NCI-H460 (cell line): Measurements from ENCODE around the gene SYNPO. TPM values are rescaled to one million over a fixed set of nuclear protein-coding genes. Genes with fewer than 3 reads are reported as not detected.
A peak's percentile ranks its signal among the peaks of the same experiment; 100 is the strongest.

Source experiments
- DNase-seq: peaks from one replicate; pipeline ENCODE4 v3.0.0-alpha.2; 2016; ENCODE audit warnings: low read depth; ENCODE audit errors: extremely low read depth
- total RNA-seq: library from RNA; depleted of rRNA; stranded (reverse); fragments of >200 nt; shearing (Covaris generic); gene quantifications from 2 replicates; pipeline ENCODE4 v1.2.3, GENCODE V29; 2014

Gene SYNPO
- total RNA-seq, 1 experiment from 2014 or later = 11.0 TPM

DNA sequence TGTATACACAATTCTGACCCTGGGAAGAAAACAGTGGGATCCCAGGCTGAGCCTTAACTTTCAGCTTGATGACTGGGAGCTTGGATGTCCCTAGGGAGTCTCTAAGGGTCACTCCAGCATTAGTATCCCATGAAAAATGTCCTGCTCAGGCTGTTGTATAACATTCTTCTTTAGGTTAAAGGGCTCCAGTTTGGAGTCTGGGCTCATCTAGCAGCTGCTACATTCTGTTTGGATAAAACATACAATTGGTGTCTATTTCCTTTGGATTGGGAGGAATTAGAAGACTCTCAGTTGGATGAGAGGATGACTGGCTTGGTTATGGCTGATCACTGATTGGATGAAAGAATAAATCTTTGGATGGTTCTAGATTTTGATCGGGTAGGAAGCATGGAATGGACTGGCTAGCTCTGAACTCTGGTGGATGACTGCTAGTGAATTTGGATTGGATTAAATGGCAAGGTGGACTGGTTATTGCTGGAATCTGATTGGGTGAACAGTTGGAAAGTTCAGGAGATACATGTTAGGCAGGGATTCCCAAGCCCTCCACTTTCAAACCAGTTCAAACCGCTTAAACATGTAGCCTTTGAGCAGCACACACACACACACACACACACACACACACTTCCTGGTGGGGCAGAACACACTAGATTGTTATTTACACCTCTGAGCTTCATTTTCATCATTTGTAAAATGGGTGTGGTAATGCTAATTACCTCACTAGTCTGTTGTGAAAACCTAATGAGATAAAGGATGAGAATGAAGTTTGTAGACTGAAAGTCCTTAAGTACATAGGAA, 13.5 kb downstream of the SYNPO start:
- DNase-seq = no peak

GRCh38 chr5:150655221-150655620, 14.8 kb downstream of the SYNPO start:
- DNase-seq = no peak

DNA sequence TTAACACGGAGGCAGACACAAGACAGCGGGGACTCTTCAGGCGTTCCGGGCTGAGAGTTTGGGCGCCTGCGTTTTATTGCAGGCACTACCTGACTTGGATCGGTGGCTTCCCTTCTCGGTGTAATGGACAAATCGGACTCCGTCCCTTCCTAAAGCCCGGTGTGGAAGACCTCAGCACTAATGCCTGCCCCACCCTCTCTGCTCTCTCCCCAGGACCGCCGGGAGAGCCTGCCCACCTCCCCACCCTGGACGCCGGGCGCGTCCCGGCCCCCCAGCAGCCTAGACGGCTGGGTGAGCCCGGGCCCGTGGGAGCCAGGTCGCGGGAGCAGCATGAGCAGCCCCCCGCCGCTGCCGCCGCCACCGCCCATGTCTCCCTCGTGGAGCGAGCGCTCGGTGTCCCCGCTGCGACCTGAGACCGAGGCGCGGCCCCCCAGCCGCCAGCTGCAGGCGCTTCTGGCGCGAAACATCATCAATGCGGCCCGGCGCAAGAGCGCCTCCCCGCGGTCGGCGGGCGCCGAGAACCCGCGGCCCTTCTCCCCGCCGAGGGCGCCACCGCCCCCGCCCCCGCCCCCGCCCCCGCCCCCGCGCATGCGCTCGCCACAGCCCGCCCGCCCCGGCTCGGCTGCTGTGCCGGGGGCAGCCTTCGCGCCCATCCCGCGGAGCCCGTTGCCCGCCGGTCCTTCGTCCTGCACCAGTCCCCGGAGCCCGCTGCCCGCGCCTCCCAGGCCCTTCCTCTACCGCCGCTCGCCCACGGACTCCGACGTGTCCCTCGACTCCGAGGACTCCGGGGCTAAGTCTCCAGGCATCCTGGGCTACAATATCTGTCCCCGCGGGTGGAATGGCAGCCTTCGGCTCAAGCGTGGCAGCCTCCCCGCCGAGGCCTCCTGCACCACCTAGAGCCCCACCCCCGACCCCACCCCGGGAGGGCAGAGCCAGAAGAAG, 16.0 kb downstream of the SYNPO start:
- DNase-seq = peak; percentile 60

DNA sequence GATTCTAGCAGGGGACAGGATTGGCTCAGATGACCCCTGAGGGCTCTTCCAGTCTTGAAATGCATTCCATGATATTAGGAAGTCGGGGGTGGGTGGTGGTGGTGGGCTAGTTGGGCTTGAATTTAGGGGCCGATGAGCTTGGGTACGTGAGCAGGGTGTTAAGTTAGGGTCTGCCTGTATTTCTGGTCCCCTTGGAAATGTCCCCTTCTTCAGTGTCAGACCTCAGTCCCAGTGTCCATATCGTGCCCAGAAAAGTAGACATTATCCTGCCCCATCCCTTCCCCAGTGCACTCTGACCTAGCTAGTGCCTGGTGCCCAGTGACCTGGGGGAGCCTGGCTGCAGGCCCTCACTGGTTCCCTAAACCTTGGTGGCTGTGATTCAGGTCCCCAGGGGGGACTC, 17.7 kb downstream of the SYNPO start:
- DNase-seq = no peak

DNA sequence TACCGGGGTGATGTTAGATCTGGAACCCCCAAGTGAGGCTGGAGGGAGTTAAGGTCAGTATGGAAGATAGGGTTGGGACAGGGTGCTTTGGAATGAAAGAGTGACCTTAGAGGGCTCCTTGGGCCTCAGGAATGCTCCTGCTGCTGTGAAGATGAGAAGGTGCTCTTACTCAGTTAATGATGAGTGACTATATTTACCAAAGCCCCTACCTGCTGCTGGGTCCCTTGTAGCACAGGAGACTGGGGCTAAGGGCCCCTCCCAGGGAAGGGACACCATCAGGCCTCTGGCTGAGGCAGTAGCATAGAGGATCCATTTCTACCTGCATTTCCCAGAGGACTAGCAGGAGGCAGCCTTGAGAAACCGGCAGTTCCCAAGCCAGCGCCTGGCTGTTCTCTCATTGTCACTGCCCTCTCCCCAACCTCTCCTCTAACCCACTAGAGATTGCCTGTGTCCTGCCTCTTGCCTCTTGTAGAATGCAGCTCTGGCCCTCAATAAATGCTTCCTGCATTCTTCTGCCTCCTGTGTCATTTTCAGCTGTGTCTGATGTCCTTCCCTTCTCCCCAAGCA, 18.3 kb downstream of the SYNPO start:
- no peak for DNase-seq

DNA sequence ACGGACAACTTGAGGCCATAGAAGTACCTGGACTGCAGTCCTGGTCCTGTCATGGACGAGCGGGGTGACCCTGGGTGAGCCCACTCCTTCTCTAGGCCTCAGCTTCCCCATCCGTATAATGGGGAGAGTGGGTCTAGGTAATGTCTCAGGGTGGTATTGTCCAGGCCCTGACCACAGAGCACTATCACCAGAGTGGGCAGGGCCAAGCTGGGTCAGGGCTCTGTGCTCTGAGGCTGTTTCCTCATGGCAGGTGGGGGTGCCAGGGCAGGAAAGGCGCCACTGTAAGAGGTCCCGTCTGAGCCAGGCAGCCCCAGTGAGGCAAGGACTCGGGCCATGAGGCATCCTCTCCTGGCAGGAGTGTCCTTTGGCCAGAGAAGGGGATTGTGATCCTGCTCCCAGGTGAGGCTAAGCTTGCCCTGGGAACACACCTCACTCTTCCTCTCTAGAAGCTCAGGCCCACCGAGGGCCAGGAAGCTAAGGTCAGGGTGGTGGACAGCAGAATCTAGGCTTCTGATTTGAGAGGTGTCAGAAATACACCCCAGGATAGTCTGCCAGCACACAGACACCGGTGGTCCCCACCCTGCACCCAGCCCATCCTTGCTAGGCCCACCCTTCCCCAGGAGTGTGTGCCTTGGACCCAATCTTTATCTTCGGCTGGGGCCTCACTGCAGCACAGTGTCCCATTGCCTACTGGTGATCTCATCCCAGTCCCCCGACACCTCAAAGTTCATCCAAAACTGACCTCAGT, 19.1 kb downstream of the SYNPO start:
- no peak for DNase-seq

DNA sequence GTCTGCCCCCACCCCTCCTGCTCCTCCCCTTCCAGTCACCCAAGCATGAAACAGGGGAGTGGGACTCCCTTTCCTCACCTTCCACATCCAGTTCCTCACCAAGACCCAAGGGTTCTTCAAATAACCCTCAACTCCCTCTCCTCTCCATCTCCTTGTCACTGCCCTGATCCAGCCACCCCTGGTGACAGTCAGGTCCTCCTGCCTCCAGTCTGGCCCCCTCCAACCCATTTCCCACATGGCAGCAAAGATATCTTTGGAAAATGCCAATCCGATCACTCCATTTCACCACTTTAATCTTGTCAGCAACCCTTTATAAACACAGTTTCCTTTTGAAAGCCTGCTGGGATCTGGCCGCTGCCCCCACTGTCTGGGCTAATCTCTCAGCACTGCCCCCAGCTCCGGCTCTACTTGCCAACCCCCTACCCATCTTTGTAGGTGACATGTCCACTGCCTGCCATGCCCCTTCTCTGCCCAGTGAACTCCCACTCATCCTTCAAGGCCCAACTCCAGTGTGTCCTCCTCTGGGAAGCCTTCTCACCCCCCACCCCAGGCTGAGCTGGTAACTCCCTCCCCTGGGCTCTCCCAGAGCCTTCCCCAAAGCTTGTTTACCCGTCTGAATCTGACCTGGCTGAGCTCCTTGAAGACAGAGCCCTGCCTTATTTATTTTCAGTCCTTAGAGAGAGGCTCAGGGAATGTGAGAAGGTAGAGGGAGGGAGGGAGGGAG, 19.8 kb downstream of the SYNPO start:
- DNase-seq = no peak

GRCh38 chr5:150661086-150661485, 20.6 kb downstream of the SYNPO start, which contains the start of gene MYOZ3:
MYOZ3 (plus strand) TSS chr5:150661251; CDS start chr5:150662942, 1,691 bp downstream.
- DNase-seq = no peak

- no peak for DNase-seq
Measured at GRCh38 chr5:150661821-150662596, 21.5 kb downstream of the SYNPO start.

GRCh38 chr5:150662731-150663516, 22.5 kb downstream of the SYNPO start:
- no peak for DNase-seq

DNA sequence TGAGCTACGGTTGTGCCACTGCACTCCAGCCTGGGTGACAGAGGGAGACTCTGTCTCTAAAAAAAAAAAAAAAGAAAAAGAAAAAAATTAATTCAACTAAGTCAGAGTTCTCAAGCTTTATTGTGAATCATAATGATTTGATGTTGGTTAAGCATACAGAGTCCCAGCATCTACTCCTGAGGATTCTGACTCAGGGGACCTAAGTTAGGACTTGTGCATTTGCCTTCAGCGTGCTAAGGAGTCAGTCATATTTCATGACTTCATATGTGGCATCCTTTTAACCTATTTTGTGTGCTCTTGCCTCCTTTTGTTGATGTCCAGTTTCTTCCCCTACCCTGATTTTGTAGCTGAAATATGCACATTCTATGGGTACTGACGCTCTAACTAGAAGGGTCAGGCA, 23.5 kb downstream of the SYNPO start:
- DNase-seq = no peak

GRCh38 chr5:150665044-150665443, 24.6 kb downstream of the SYNPO start:
- no peak for DNase-seq

- DNase-seq = no peak
Measured at GRCh38 chr5:150670275-150670947, 30.0 kb downstream of the SYNPO start.

DNA sequence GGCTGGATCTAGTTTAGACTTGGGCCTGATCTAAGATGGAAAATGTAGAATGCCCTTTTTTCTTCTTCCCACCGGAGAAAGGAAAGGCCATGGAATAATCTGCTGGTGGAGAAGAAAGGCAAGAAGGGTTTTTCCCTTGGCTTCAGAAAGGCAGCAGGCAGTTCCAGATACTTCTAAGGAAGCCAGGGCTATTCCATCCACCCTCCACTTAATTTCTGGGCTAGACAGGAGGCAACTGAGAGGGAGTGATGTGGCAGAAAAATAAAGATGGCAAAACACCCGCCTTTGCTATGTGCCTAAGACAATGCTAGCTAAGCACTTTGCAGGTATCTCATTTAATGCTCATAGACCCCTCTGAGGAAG, 30.5 kb downstream of the SYNPO start:
- DNase-seq = no peak

GRCh38 chr5:150671509-150672236, 31.2 kb downstream of the SYNPO start:
- no peak for DNase-seq

- no peak for DNase-seq
Measured at GRCh38 chr5:150672237-150672883, 31.9 kb downstream of the SYNPO start.

DNA sequence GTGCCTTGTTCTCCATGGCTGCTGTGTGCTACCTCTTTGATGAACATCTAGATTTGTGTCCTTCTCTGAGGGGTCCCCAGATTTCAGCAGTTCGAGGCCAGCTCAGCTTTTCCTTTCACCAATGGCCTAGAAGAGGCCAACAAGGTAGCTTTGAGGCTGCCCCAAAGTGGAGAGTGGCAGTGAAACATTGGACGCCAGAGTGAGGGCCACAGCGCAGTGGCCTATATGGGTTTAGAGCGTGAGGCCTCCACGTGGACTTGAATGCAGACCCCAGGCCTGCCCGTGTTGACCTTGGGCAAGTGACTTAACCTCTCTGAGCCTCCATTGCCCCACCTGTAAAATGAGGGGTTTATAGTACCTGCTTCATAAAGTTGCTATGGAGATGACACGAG, 32.4 kb downstream of the SYNPO start:
- DNase-seq = no peak
